WTC11 (cell line): ENCODE measurements around the gene ZSWIM3. TPM values are rescaled to one million over a fixed set of nuclear protein-coding genes. Genes with fewer than 3 reads are reported as not detected.

ENCODE experiments used
- ATAC-seq: fragments of 200-7000 bp; cut with Tn5 transposase; 2 replicates; pipeline ENCODE4 v1.10.0; 2021; ENCODE audit warnings: mild to moderate bottlenecking, moderate library complexity
- CTCF ChIA-PET: fragments of 300-600 bp; sonication (Branson Sonifier 250); formaldehyde crosslinking; loops from one replicate; lab custom pipeline; 2021; ENCODE audit warnings: antibody characterized with exemption; lab: Charles Lee
- POLR2A ChIA-PET: fragments of 350-600 bp; sonication (Branson Sonifier 250); formaldehyde crosslinking; loops from one replicate; lab custom pipeline; 2021; ENCODE audit warnings: antibody characterized with exemption; lab: Charles Lee
- DNase-seq: peaks from one replicate; pipeline ENCODE4 v3.0.0; 2021; ENCODE audit warnings: low spot score
- H3K27ac Mint-ChIP-seq: 2 replicates; pipeline ENCODE4 v1.8.0; 2021; ENCODE audit warnings: mixed read lengths
- H3K27me3 Mint-ChIP-seq: 2 replicates; pipeline ENCODE4 v1.8.0; 2021; ENCODE audit warnings: low read depth, mild to moderate bottlenecking, moderate library complexity, mixed read lengths
- H3K36me3 Mint-ChIP-seq: 2 replicates; pipeline ENCODE4 v1.8.0; 2021; ENCODE audit warnings: mixed read lengths
- H3K4me1 Mint-ChIP-seq: 2 replicates; pipeline ENCODE4 v1.8.0; 2022; ENCODE audit warnings: mixed read lengths
- H3K4me3 Mint-ChIP-seq: 2 replicates; pipeline ENCODE4 v1.8.0; 2021; ENCODE audit warnings: mild to moderate bottlenecking, moderate library complexity, mixed read lengths
- H3K9me3 Mint-ChIP-seq: 2 replicates; pipeline ENCODE4 v1.8.0; 2021; ENCODE audit warnings: mixed read lengths
- KAT7 ChIP-seq: sonication (generic); formaldehyde crosslinking; IDR thresholded peaks from 2 replicates; pipeline ENCODE4 v1.8.1; 2023; ENCODE audit warnings: missing genetic modification reagents, mild to moderate bottlenecking, borderline replicate concordance
- NR2C2 ChIP-seq: sonication (generic); formaldehyde crosslinking; IDR thresholded peaks from 2 replicates; pipeline ENCODE4 v1.8.0; 2022; ENCODE audit warnings: mild to moderate bottlenecking, missing genetic modification reagents
- SMAD3 ChIP-seq: sonication (generic); formaldehyde crosslinking; IDR thresholded peaks from 2 replicates; pipeline ENCODE4 v1.8.0; 2022; ENCODE audit warnings: missing genetic modification reagents, mild to moderate bottlenecking, borderline replicate concordance
- SP1 ChIP-seq: sonication (generic); formaldehyde crosslinking; conservative IDR thresholded peaks from 2 replicates; pipeline ENCODE4 v1.8.1; 2022; ENCODE audit warnings: missing genetic modification reagents
- ZNF219 ChIP-seq: sonication (generic); formaldehyde crosslinking; IDR thresholded peaks from 2 replicates; pipeline ENCODE4 v1.8.0; 2023; ENCODE audit warnings: missing genetic modification reagents, mild to moderate bottlenecking, borderline replicate concordance
- total RNA-seq: library from RNA; stranded (reverse); gene quantifications from 3 replicates; pipeline ENCODE4 v1.2.3, GENCODE V29; 2021
- TF ChIP-seq, protein P1 (sequence below): sonication (generic); formaldehyde crosslinking; IDR thresholded peaks from 2 replicates; pipeline ENCODE4 v1.8.1; 2022; ENCODE audit warnings: mild to moderate bottlenecking, missing genetic modification reagents, moderate library complexity, borderline replicate concordance
- TF ChIP-seq, protein P2 (sequence below): sonication (generic); formaldehyde crosslinking; IDR thresholded peaks from 2 replicates; pipeline ENCODE4 v1.8.1; 2023; ENCODE audit warnings: mild to moderate bottlenecking, missing genetic modification reagents, moderate library complexity
- TF ChIP-seq, protein P3 (sequence below): fragments of 250-450 bp; sonication (Bioruptor Pico); IDR thresholded peaks from 2 replicates; pipeline ENCODE4 v1.9.0; 2021; ENCODE audit warnings: mild to moderate bottlenecking

ZSWIM3 gene
- total RNA-seq, 1 experiment from 2014 or later: 3.4 TPM

DNA sequence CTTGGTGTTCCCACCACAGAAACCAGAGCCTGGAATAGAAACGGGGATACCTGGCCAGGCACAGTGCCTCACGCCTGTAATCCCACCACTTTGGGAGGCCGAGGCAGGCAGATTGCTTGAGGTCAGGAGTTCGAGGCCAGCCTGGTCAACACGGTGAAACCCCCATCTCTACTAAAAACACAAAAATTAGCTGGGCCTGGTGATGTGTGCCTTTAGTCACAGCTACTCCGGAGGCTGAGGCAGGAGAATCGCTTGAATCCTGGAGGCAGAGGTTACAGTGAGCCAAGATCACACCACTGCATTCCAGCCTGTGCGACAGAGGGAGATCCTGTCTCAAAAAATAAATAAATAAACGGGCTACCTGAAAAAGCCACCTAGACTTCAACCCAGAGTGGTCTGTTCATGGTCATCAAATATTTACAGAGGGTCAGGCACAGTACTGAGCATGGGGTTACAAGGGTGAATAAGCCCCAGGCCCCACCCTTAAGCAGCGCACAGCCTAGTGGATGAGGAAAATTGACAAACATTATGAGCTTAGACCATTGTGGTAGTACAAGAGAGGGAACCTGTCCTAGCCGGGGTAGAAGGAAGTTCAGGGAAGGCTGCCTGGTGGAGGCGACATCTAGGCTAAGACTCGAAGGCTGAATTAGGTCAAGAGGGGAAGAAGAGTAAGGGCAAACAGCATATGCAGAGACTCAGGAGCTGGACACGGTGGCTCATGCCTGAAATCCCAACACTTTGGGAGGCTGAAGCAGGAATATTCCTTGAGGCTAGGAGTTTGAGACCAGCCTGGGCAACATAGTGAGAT lies 69.9 kb downstream of the ZSWIM3 start:
- TF ChIP-seq SP1 (CRISPR knock-in tag): no peak
- TF ChIP-seq, protein P1, sequence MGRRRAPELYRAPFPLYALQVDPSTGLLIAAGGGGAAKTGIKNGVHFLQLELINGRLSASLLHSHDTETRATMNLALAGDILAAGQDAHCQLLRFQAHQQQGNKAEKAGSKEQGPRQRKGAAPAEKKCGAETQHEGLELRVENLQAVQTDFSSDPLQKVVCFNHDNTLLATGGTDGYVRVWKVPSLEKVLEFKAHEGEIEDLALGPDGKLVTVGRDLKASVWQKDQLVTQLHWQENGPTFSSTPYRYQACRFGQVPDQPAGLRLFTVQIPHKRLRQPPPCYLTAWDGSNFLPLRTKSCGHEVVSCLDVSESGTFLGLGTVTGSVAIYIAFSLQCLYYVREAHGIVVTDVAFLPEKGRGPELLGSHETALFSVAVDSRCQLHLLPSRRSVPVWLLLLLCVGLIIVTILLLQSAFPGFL: no peak
- TF ChIP-seq ZNF219 (CRISPR knock-in tag): no peak
- TF ChIP-seq, protein P2, sequence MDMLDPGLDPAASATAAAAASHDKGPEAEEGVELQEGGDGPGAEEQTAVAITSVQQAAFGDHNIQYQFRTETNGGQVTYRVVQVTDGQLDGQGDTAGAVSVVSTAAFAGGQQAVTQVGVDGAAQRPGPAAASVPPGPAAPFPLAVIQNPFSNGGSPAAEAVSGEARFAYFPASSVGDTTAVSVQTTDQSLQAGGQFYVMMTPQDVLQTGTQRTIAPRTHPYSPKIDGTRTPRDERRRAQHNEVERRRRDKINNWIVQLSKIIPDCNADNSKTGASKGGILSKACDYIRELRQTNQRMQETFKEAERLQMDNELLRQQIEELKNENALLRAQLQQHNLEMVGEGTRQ (CRISPR knock-in tag): no peak
- TF ChIP-seq NR2C2 (CRISPR knock-in tag): no peak
- no peak for TF ChIP-seq SMAD3 (CRISPR knock-in tag)
- TF ChIP-seq KAT7 (CRISPR knock-in tag): no peak
- TF ChIP-seq, protein P3, sequence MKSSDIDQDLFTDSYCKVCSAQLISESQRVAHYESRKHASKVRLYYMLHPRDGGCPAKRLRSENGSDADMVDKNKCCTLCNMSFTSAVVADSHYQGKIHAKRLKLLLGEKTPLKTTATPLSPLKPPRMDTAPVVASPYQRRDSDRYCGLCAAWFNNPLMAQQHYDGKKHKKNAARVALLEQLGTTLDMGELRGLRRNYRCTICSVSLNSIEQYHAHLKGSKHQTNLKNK (CRISPR knock-in tag): no peak
- CTCF ChIA-PET: interaction anchor here (0.5 to 1.4 kb wide), 4 partner anchors 37 to 201 kb away, joined by 3 to 6 read pairs (median 5); no protein-coding TSS in a partner anchor
- no peaks in the 10 kb centered on the region for H3K27me3 Mint-ChIP-seq
- H3K4me3 Mint-ChIP-seq: no peak overlapping the region
- ATAC-seq (no peak), DNase-seq (no peak)
- H3K4me1 Mint-ChIP-seq: peaks cover 8% of the 10 kb centered on the region; the same call in 1 of the 2 replicates
- H3K36me3 Mint-ChIP-seq: 0 out of 2 replicates have a peak, but pooled peaks cover 2% of the 10 kb centered on the region
- peak overlapping the region; percentile 32 for H3K27ac Mint-ChIP-seq
- POLR2A ChIA-PET: interaction anchor here (0.7 kb wide), 1 partner anchor 32 kb away, joined by 3 read pairs; no protein-coding TSS in a partner anchor
- no peaks in the 10 kb centered on the region for H3K9me3 Mint-ChIP-seq

Other genes starting within 250 kb of the ZSWIM3 start
- gene WFDC10A, start 227.9 kb upstream of the ZSWIM3 start, total RNA-seq: 0.37 TPM in 1 of 3 replicates, not detected in the others
- not detected in 3 replicates for gene WFDC9, start 226.3 kb upstream of the ZSWIM3 start, total RNA-seq
- gene WFDC11, start 187.4 kb upstream of the ZSWIM3 start, total RNA-seq: not detected in 3 replicates
- not detected in 3 replicates for gene WFDC13, start 155.6 kb upstream of the ZSWIM3 start, total RNA-seq
- gene WFDC10B, start 152.6 kb upstream of the ZSWIM3 start, total RNA-seq: 0.42 to 0.62 TPM (median 0.53 TPM) in 3 replicates
- gene SPINT4, start 135.3 kb upstream of the ZSWIM3 start, total RNA-seq: not detected in 3 replicates
- not detected in 3 replicates for gene WFDC3, start 65.7 kb upstream of the ZSWIM3 start, total RNA-seq
- gene DNTTIP1, start 65.7 kb upstream of the ZSWIM3 start, total RNA-seq: 34.2 to 35.7 TPM (median 35.1 TPM) in 3 replicates
- 249 to 251 TPM (median 249 TPM) in 3 replicates for gene UBE2C, start 45.0 kb upstream of the ZSWIM3 start, total RNA-seq
- gene TNNC2, start 30.3 kb upstream of the ZSWIM3 start, total RNA-seq: 2.7 to 3.6 TPM (median 3.0 TPM) in 3 replicates
- 17.9 to 23.1 TPM (median 21.7 TPM) in 3 replicates for gene SNX21, start 23.8 kb upstream of the ZSWIM3 start, total RNA-seq
- 38.1 to 41.1 TPM (median 39.4 TPM) in 3 replicates for gene ACOT8, start 222 bp upstream of the ZSWIM3 start, total RNA-seq
- gene ZSWIM1, start 23.6 kb downstream of the ZSWIM3 start, total RNA-seq: 15.2 to 17.4 TPM (median 17.0 TPM) in 3 replicates
- gene SPATA25, start 30.0 kb downstream of the ZSWIM3 start, total RNA-seq: 3.3 to 4.5 TPM (median 3.7 TPM) in 3 replicates
- gene NEURL2, start 33.6 kb downstream of the ZSWIM3 start, total RNA-seq: 6.1 to 8.3 TPM (median 6.6 TPM) in 3 replicates
- gene CTSA, start 33.7 kb downstream of the ZSWIM3 start, total RNA-seq: 44.2 to 48.3 TPM (median 47.2 TPM) in 3 replicates
- gene PLTP, start 54.5 kb downstream of the ZSWIM3 start, total RNA-seq: 109 to 135 TPM (median 133 TPM) in 3 replicates
- 37.7 to 42.2 TPM (median 39.4 TPM) in 3 replicates for gene PCIF1, start 77.1 kb downstream of the ZSWIM3 start, total RNA-seq
- gene ZNF335, start 114.6 kb downstream of the ZSWIM3 start, total RNA-seq: 16.3 to 20.0 TPM (median 16.4 TPM) in 3 replicates
- gene MMP9, start 151.3 kb downstream of the ZSWIM3 start, total RNA-seq: 5.8 to 7.1 TPM (median 5.8 TPM) in 3 replicates
- gene SLC12A5, start 171.6 kb downstream of the ZSWIM3 start, total RNA-seq: 6.6 to 8.5 TPM (median 7.2 TPM) in 3 replicates
- 16.5 to 20.5 TPM (median 16.5 TPM) in 3 replicates for gene NCOA5, start 232.3 kb downstream of the ZSWIM3 start, total RNA-seq